Measurements from ENCODE around the gene CRTC1.

Gene CRTC1

GRCh38 chr19:18651733-18652132, 31.7 kb upstream of the CRTC1 start:
- DNase-seq (ENCODE audit: low spot score) = no peak

- DNase-seq (ENCODE audit: low spot score) = no peak
Measured at GRCh38 chr19:18653853-18654252, 29.6 kb upstream of the CRTC1 start.

- no peak for DNase-seq (ENCODE audit: low spot score)
Measured at GRCh38 chr19:18654469-18654868, 29.0 kb upstream of the CRTC1 start.

GRCh38 chr19:18655173-18655844, 28.2 kb upstream of the CRTC1 start:
- no peak for DNase-seq (ENCODE audit: low spot score)

- DNase-seq (ENCODE audit: low spot score) = no peak
Measured at GRCh38 chr19:18656337-18657086, 27.0 kb upstream of the CRTC1 start.

- DNase-seq (ENCODE audit: low spot score) = no peak
Measured at GRCh38 chr19:18657590-18658365, 25.7 kb upstream of the CRTC1 start.

GRCh38 chr19:18658366-18658855, 25.1 kb upstream of the CRTC1 start:
- no peak for DNase-seq (ENCODE audit: low spot score)

GRCh38 chr19:18659281-18660050, 24.0 kb upstream of the CRTC1 start:
- no peak for DNase-seq (ENCODE audit: low spot score)

- no peak for DNase-seq (ENCODE audit: low spot score)
Measured at GRCh38 chr19:18660051-18660910, 23.2 kb upstream of the CRTC1 start.

- DNase-seq (ENCODE audit: low spot score) = no peak
Measured at GRCh38 chr19:18660939-18661670, 22.4 kb upstream of the CRTC1 start.

- no peak for DNase-seq (ENCODE audit: low spot score)
Measured at GRCh38 chr19:18662972-18663732, 20.3 kb upstream of the CRTC1 start.

- no peak for DNase-seq (ENCODE audit: low spot score)
Measured at GRCh38 chr19:18663940-18664530, 19.4 kb upstream of the CRTC1 start.

GRCh38 chr19:18665771-18666202, 17.7 kb upstream of the CRTC1 start:
- no peak for DNase-seq (ENCODE audit: low spot score)

GRCh38 chr19:18666317-18666716, 17.2 kb upstream of the CRTC1 start:
- DNase-seq (ENCODE audit: low spot score) = no peak

GRCh38 chr19:18666784-18667183, 16.7 kb upstream of the CRTC1 start:
- DNase-seq (ENCODE audit: low spot score) = no peak

- DNase-seq (ENCODE audit: low spot score) = no peak
Measured at GRCh38 chr19:18667531-18668251, 15.8 kb upstream of the CRTC1 start.

GRCh38 chr19:18668252-18668631, 15.2 kb upstream of the CRTC1 start:
- DNase-seq (ENCODE audit: low spot score) = no peak

- no peak for DNase-seq (ENCODE audit: low spot score)
Measured at GRCh38 chr19:18668744-18669523, 14.5 kb upstream of the CRTC1 start.
